IPS-18c (cell line): ENCODE results near the gene REEP1.

ENCODE experiments used
- H3K4me3 ChIP-seq: 2 replicates; pipeline ENCODE4 v1.7.0; 2013; ENCODE audit warnings: low read depth, mild to moderate bottlenecking, low read length, moderate library complexity; ENCODE audit not compliant: insufficient read depth
- H3K9me3 ChIP-seq: one replicate; pipeline ENCODE4 v1.6.1; 2013; ENCODE audit warnings: mild to moderate bottlenecking, low read length, moderate library complexity; ENCODE audit not compliant: control insufficient read depth, insufficient read depth

Gene REEP1

GRCh38 chr2:86319700-86320580 is 17.5 kb downstream of the REEP1 start:
- H3K9me3 ChIP-seq: no peaks in the 10 kb centered on the region
- H3K4me3 ChIP-seq: no peak overlapping the region

GRCh38 chr2:86315084-86315483 is 22.3 kb downstream of the REEP1 start:
- Histone ChIP-seq H3K9me3 (no peaks in the 10 kb centered on the region), H3K4me3 (no peak overlapping the region)

GRCh38 chr2:86314125-86314524 is 23.3 kb downstream of the REEP1 start:
- H3K4me3 ChIP-seq: no peak overlapping the region
- no peaks in the 10 kb centered on the region for H3K9me3 ChIP-seq

- Histone ChIP-seq H3K4me3 (no peak overlapping the region), H3K9me3 (no peaks in the 10 kb centered on the region)
Measured at GRCh38 chr2:86313341-86313740, 24.1 kb downstream of the REEP1 start.

- Histone ChIP-seq H3K4me3 (no peak overlapping the region), H3K9me3 (no peaks in the 10 kb centered on the region)
Measured at GRCh38 chr2:86311879-86312278, 25.5 kb downstream of the REEP1 start.

- Histone ChIP-seq H3K4me3 (no peak overlapping the region), H3K9me3 (no peaks in the 10 kb centered on the region)
Measured at GRCh38 chr2:86309966-86310365, 27.5 kb downstream of the REEP1 start.

- no peak overlapping the region for H3K4me3 ChIP-seq
- H3K9me3 ChIP-seq: no peaks in the 10 kb centered on the region
Measured at GRCh38 chr2:86308984-86309695, 28.3 kb downstream of the REEP1 start.

- Histone ChIP-seq H3K4me3 (no peak overlapping the region), H3K9me3 (no peaks in the 10 kb centered on the region)
Measured at GRCh38 chr2:86308356-86308755, 29.1 kb downstream of the REEP1 start.

- Histone ChIP-seq H3K9me3 (no peaks in the 10 kb centered on the region), H3K4me3 (no peak overlapping the region)
Measured at GRCh38 chr2:86307431-86307830, 30.0 kb downstream of the REEP1 start.

- Histone ChIP-seq H3K9me3 (no peaks in the 10 kb centered on the region), H3K4me3 (no peak overlapping the region)
Measured at GRCh38 chr2:86305915-86306254, 31.5 kb downstream of the REEP1 start.

GRCh38 chr2:86305195-86305914 is 32.1 kb downstream of the REEP1 start:
- Histone ChIP-seq H3K9me3 (no peaks in the 10 kb centered on the region), H3K4me3 (no peak overlapping the region)

- H3K9me3 ChIP-seq: no peaks in the 10 kb centered on the region
- no peak overlapping the region for H3K4me3 ChIP-seq
Measured at GRCh38 chr2:86304416-86304815, 33.0 kb downstream of the REEP1 start.

- no peak overlapping the region for H3K4me3 ChIP-seq
- H3K9me3 ChIP-seq: no peaks in the 10 kb centered on the region
Measured at GRCh38 chr2:86302320-86302719, 35.1 kb downstream of the REEP1 start.

GRCh38 chr2:86301711-86302202 is 35.7 kb downstream of the REEP1 start:
- H3K4me3 ChIP-seq: no peak overlapping the region
- H3K9me3 ChIP-seq: no peaks in the 10 kb centered on the region

- H3K9me3 ChIP-seq: no peaks in the 10 kb centered on the region
Measured at GRCh38 chr2:86301009-86301408, 36.4 kb downstream of the REEP1 start.

GRCh38 chr2:86300496-86300895 is 36.9 kb downstream of the REEP1 start:
- Histone ChIP-seq H3K9me3 (no peaks in the 10 kb centered on the region), H3K4me3 (no peak overlapping the region)

More at GRCh38 chr2:86301009-86301408, 36.4 kb downstream of the REEP1 start:
- no peak overlapping the region for H3K4me3 ChIP-seq

GRCh38 chr2:86298411-86299390 is 38.7 kb downstream of the REEP1 start:
- H3K9me3 ChIP-seq: no peaks in the 10 kb centered on the region
- no peak overlapping the region for H3K4me3 ChIP-seq
